ENCODE results near the gene PARVB. TPM values are rescaled to one million over a fixed set of nuclear protein-coding genes. Genes with fewer than 3 reads are reported as not detected.

The PARVB gene
- polyA plus RNA-seq, 1 experiment, result 49.5 TPM

GRCh38 chr22:44116331-44116730, 92.2 kb downstream of the PARVB start:
- no peaks in the 10 kb centered on the region for H3K27me3 ChIP-seq (ENCODE audit: control insufficient read depth, insufficient read depth, low read length)
- no peaks in the 10 kb centered on the region for H3K9me3 ChIP-seq (ENCODE audit: control insufficient read depth, insufficient read depth, low read length)
- POLR2A ChIA-PET, result no interaction called here
- no peak for DNase-seq (ENCODE audit: low read depth, low spot score)
- TF ChIP-seq CTCF (IDR thresholded peaks at IDR 0.05; ENCODE audit: low read depth, low read length), result no peak
- H3K4me3 ChIP-seq (ENCODE audit: low read depth, low read length), result no peak overlapping the region
- CTCF ChIA-PET, result no interaction called here
- H3K27ac ChIP-seq (ENCODE audit: low read depth, low read length), result no peak overlapping the region

DNA sequence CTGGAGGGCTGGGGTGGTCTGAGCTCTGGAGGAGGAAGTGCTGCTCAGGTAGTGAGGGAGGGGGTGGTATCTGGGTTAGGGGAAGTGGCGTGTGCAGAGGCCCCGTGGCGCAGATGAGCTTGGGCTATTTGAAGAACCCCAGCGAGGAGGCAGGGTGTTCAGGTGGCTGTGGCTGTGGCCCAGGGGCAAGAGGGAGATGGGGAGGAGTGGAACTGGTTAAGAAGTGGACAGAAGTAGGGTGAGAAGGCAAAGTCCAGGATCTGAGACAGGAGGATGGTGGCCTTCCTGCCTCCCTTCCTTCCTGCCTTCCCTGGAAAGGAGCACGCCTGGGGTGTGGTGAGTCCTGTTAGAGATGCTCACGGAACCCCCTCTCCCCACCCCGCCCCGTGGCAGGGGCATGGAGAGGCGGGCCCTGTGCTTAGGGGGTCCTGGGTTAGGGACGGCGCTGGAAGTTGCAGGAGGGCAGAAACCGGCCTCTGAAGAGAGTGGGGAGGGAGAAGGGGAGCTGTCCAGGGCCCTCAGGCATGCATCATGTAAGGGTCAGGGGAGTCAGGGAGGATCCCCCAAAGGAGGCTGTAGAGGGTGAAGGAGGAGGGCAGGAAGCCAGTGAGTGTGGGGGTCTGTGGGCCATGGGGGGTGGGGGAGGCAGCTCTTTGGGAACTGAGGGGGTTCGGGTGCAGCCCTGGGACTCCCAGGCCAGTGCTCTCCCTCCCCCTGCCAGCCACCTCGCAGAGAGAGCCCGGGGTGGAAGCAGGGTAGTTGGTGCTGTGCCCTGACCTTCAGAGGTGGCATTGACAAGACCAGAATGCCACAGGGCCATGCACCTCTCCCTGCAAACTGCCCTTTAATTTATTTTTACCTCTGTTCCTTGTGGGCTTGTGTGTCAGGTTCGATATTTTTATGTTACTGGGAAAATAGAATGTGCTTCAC, 92.9 kb downstream of the PARVB start:
- POLR2A ChIA-PET, result no interaction called here
- no peak overlapping the region for H3K27ac ChIP-seq (ENCODE audit: low read depth, low read length)
- H3K4me3 ChIP-seq (ENCODE audit: low read depth, low read length), result no peak overlapping the region
- CTCF ChIA-PET, result no interaction called here
- H3K27me3 ChIP-seq (ENCODE audit: control insufficient read depth, insufficient read depth, low read length), result no peaks in the 10 kb centered on the region
- no peak for DNase-seq (ENCODE audit: low read depth, low spot score)
- TF ChIP-seq CTCF (IDR thresholded peaks at IDR 0.05; ENCODE audit: low read depth, low read length), result no peak
- no peaks in the 10 kb centered on the region for H3K9me3 ChIP-seq (ENCODE audit: control insufficient read depth, insufficient read depth, low read length)

GRCh38 chr22:44117746-44118145, 93.6 kb downstream of the PARVB start:
- no peaks in the 10 kb centered on the region; the same call in 1 of the 2 replicates for H3K9me3 ChIP-seq (ENCODE audit: control insufficient read depth, insufficient read depth, low read length)

DNA sequence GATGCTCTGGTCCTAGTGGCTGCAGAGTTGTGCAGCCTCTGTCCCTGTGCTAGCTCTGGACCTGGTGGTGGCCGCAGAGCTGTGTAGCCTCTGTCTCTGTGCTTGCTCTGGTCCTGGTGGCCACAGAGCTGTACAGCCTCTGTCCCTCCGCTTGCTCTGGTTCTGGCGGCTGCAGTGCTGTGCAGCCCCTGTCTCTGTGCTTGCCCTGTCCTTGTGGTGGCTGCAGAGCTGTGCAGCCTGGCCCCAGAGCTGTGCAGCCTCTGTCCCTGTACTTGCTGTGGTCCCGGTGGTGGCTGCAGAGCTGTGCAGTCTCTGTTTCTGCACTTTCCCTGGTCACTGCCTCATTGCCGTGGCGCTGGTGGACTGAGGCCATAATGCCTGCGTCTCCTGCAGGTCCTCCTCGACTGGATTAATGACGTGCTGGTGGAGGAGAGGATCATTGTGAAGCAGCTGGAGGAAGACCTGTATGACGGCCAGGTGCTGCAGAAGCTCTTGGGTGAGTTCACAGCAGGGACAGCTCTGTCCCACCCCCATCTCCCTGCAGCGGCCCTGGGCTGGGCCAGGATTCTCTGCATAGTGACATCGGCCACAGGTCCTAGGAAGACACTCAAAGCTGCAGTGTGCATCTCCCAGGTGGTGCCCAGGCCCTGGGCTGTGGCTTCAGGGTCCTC, 94.7 kb downstream of the PARVB start:
- H3K4me3 ChIP-seq (ENCODE audit: low read depth, low read length), result no peak overlapping the region
- no peak overlapping the region for H3K27ac ChIP-seq (ENCODE audit: low read depth, low read length)
- no peak for DNase-seq (ENCODE audit: low read depth, low spot score)
- TF ChIP-seq CTCF (IDR thresholded peaks at IDR 0.05; ENCODE audit: low read depth, low read length), result no peak
- CTCF ChIA-PET, result no interaction called here
- H3K9me3 ChIP-seq (ENCODE audit: control insufficient read depth, insufficient read depth, low read length), result no peaks in the 10 kb centered on the region; the same call in 1 of the 2 replicates
- POLR2A ChIA-PET, result no interaction called here
- H3K27me3 ChIP-seq (ENCODE audit: control insufficient read depth, insufficient read depth, low read length), result no peaks in the 10 kb centered on the region

More at GRCh38 chr22:44117746-44118145, 93.6 kb downstream of the PARVB start:
- no peak for TF ChIP-seq CTCF (IDR thresholded peaks at IDR 0.05; ENCODE audit: low read depth, low read length)
- H3K27ac ChIP-seq (ENCODE audit: low read depth, low read length), result no peak overlapping the region
- ChIA-PET POLR2A (no interaction called here), CTCF (no interaction called here)
- no peak overlapping the region for H3K4me3 ChIP-seq (ENCODE audit: low read depth, low read length)
- DNase-seq (ENCODE audit: low read depth, low spot score), result no peak
- no peaks in the 10 kb centered on the region for H3K27me3 ChIP-seq (ENCODE audit: control insufficient read depth, insufficient read depth, low read length)

Data from AG04450 (cell line).